Prostate gland (tissue), 2 donors: ENCODE measurements around the gene SMAD2. TPM values are rescaled to one million over a fixed set of nuclear protein-coding genes. Genes with fewer than 3 reads are reported as not detected.

Experiments
- DNase-seq: peaks from one replicate; pipeline ENCODE4 v3.0.0-alpha.2; 2019; ENCODE audit warnings: low spot score
- H3K27ac ChIP-seq, 2 donors: fragments of 200-600 bp; sonication (generic); 2 replicates each; pipeline ENCODE4 v1.5.1; 2017 to 2019
- H3K27me3 ChIP-seq: fragments of 200-600 bp; sonication (generic); replicated peaks from 2 replicates; pipeline ENCODE4 v1.5.1; 2019; ENCODE audit not compliant: insufficient read depth
- H3K36me3 ChIP-seq, 2 donors: fragments of 200-600 bp; sonication (generic); 1 replicate in 1 of 2; 2 replicates in 1 of 2; pipeline versions ENCODE4 v1.5.1 to v1.8.1; 2017 to 2019
- H3K4me1 ChIP-seq: fragments of 200-600 bp; sonication (generic); replicated peaks from 2 replicates; pipeline ENCODE4 v1.5.1; 2019
- H3K4me3 ChIP-seq, 2 donors: fragments of 200-600 bp; sonication (generic); 2 replicates each; pipeline ENCODE4 v1.5.1; 2017 to 2019
- H3K9me3 ChIP-seq: fragments of 200-600 bp; sonication (generic); 2 replicates; pipeline ENCODE4 v1.5.1; 2017
- CTCF ChIP-seq, 4 experiments: fragments of 200-600 bp in 2 of 4; fragments of 450-650 bp in 2 of 4; sonication (generic) in 2 of 4; IDR thresholded peaks; 1 replicate in 3 of 4; 2 replicates in 1 of 4; pipeline ENCODE4 v1.5.1; 2016 to 2019; ENCODE audit warnings: antibody characterized with exemption in 4 of 4, mild to moderate bottlenecking in 2 of 4, moderate library complexity in 2 of 4
- POLR2A ChIP-seq: fragments of 450-650 bp; IDR thresholded peaks from one replicate; pipeline ENCODE4 v1.6.1; 2016; ENCODE audit warnings: antibody characterized with exemption, mild to moderate bottlenecking
- POLR2AphosphoS5 ChIP-seq: sonication (generic); formaldehyde crosslinking; IDR thresholded peaks from one replicate; pipeline ENCODE4 v1.6.1; 2017; ENCODE audit warnings: antibody characterized with exemption
- WGBS: methylation state at CpG from one replicate; pipeline ENCODE4 v1.1.5; 2018; 5-methylcytosine and 5-hydroxymethylcytosine counted together
- intact Hi-C: fragments of 100-400 bp; cut with DNase I; formaldehyde crosslinking; loops from one replicate; pipeline ENCODE4 v1.14.2; 2022
- total RNA-seq, 2 donors: library from RNA; depleted of rRNA; stranded (reverse); fragments of >200 nt; gene quantifications; one replicate each; pipeline ENCODE4 v1.1.0, GENCODE V29; 2016

Gene SMAD2
- total RNA-seq, 2 donors from 2014 or later, result 54.3 to 96.8 TPM

DNA sequence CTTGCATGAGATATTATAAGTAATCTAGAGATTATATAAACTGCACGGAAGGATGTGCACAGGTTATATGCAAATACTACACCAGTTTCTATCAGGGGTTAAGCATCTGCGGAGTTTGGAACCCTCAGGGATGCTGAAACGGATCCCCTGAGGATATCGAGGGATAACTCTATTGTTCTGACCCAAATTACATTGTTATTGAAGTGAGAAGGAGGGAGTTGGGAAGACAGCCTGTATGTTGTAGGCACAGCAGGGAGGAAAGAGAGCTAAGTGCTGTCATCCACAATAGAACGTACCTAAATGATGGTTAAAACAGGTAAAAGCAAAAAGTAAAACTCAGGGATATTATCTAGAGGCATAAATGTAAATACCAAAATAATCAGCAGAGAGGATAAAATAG, 44.6 kb upstream of the SMAD2 start:
- no peak for DNase-seq
- intact Hi-C loops, result no loop called here
- Histone ChIP-seq H3K4me1 (no peaks in the 10 kb centered on the region), H3K9me3 (no peaks in the 10 kb centered on the region), H3K27me3 (no peaks in the 10 kb centered on the region), H3K36me3 (no peaks in the 10 kb centered on the region), H3K27ac (no peak overlapping the region), H3K4me3 (no peak overlapping the region)
- TF ChIP-seq POLR2AphosphoS5, result no peak
- TF ChIP-seq CTCF (IDR thresholded peaks at IDR 0.05), result no peak
- no peak for TF ChIP-seq POLR2A
- 69% methylated on average over 5 of the region's 5 CpGs for WGBS

DNA sequence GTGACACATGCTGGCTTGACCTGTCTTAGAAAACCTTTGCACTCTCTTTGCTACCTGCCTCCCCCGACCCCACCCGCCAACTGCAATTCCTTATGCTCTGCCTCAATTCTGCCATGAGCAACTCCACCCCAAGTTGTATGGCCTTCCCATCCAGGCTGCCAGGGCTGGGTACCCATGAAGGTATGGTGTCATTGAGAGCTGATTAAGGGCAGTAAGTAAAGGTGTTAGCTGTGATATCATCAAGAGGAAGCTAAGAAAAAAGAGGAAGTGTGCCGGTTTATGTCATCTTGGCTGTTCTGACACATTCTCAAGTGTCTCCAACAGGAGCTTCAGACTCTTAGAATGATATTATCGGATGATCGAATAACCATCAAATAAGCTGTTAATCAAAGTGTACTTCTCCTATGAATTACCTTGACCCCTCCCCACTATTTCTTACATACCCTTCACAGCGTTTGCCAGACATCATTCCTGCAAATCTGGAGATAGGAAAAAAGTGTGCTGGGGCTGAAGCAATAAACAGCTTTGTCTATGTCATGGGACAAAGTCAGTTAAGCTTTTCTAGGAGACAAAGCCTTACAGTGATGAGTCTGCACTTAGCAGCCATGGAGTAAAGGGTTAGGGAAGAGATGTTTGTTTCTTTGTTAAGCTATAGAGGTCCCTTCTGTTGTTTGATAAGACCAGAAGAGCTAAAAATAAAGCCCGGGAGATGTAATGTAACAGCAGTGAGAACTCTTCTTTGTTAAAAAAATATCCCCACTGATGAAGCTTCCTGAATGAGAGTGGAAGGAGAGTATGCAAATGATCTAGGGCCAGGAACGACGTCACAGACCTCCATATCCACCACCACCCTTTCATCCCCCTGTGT, 40.4 kb upstream of the SMAD2 start:
- Histone ChIP-seq H3K36me3 (no peaks in the 10 kb centered on the region), H3K9me3 (no peaks in the 10 kb centered on the region), H3K4me1 (no peaks in the 10 kb centered on the region), H3K27me3 (no peaks in the 10 kb centered on the region), H3K27ac (no peak overlapping the region), H3K4me3 (no peak overlapping the region)
- WGBS, result 74% methylated on average over 9 of the region's 9 CpGs
- intact Hi-C loops, result no loop called here
- TF ChIP-seq POLR2A, result no peak
- TF ChIP-seq CTCF (IDR thresholded peaks at IDR 0.05), result no peak
- TF ChIP-seq POLR2AphosphoS5, result no peak
- no peak for DNase-seq

DNA sequence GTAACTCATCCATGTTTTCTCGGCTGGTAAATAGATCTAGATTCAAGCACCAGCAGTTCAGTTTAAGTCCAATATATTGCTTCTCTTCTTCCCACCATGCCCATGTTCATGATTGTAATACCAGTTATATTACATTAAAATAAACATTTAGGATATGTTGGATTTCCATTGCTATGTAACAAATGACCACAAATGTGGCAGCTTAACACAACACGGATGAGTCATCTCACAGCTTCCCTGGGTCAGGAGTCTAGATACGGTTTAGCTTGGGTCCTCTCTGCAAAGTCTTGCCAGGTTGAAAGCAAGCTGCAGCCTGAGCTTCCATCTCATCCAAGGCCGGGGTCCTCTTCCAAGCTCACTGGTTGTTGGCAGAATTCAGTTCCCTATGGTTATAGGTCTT, 39.4 kb upstream of the SMAD2 start:
- Histone ChIP-seq H3K4me1 (no peaks in the 10 kb centered on the region), H3K4me3 (no peak overlapping the region), H3K27ac (no peak overlapping the region), H3K27me3 (no peaks in the 10 kb centered on the region), H3K9me3 (no peaks in the 10 kb centered on the region), H3K36me3 (no peaks in the 10 kb centered on the region)
- no peak for DNase-seq
- intact Hi-C loops, result no loop called here
- TF ChIP-seq POLR2AphosphoS5 (no peak), POLR2A (no peak), CTCF (IDR thresholded peaks at IDR 0.05) (no peak)
- WGBS, result 91% methylated on average over 4 of the region's 4 CpGs

GRCh38 chr18:47968721-47969120, 38.3 kb upstream of the SMAD2 start:
- intact Hi-C loops, result no loop called here
- TF ChIP-seq POLR2A (no peak), POLR2AphosphoS5 (no peak), CTCF (IDR thresholded peaks at IDR 0.05) (no peak)
- Histone ChIP-seq H3K9me3 (no peaks in the 10 kb centered on the region), H3K27me3 (no peaks in the 10 kb centered on the region), H3K27ac (no peak overlapping the region), H3K4me1 (no peaks in the 10 kb centered on the region), H3K36me3 (no peaks in the 10 kb centered on the region), H3K4me3 (no peak overlapping the region)
- WGBS, result 61% methylated on average over 4 of the region's 4 CpGs
- no peak for DNase-seq
